ENCODE results near the gene SRSF1. TPM values are rescaled to one million over a fixed set of nuclear protein-coding genes. Genes with fewer than 3 reads are reported as not detected.
"Not testable (repeated sequence)": the region's sequence is repeated elsewhere in the genome, so short reads cannot be mapped to it uniquely, and the experiment has no call there.

SRSF1 gene
- total RNA-seq, 1 experiment from 2014 or later = 462 TPM

GRCh38 chr17:57959929-57960328 is 47.1 kb downstream of the SRSF1 start:
- Histone ChIP-seq H3K23ac (ENCODE audit: insufficient read length, low read depth, low read length) (no peak overlapping the region), H3K27me3 (ENCODE audit: insufficient read depth, low read length) (peaks cover 6% of the 10 kb centered on the region), H3K4me1 (ENCODE audit: insufficient read depth, low read length) (no peaks in the 10 kb centered on the region), H2BK20ac (ENCODE audit: low read depth, low read length, poor library complexity, severe bottlenecking) (no peak overlapping the region), H2BK120ac (ENCODE audit: low read depth, low read length, poor library complexity, severe bottlenecking) (no peak overlapping the region), H4K8ac (replicated peaks; ENCODE audit: insufficient read length, low read depth, low read length) (no peak overlapping the region), H3K9me3 (ENCODE audit: control insufficient read depth, low read depth, low read length) (no peaks in the 10 kb centered on the region), H2AFZ (ENCODE audit: low read length) (no peak overlapping the region), H3K9ac (ENCODE audit: extremely low read depth, insufficient read length, low read length) (no peak overlapping the region), H4K91ac (ENCODE audit: insufficient read length, low read depth, low read length) (no peak overlapping the region), H3K4ac (ENCODE audit: low read depth, low read length) (no peak overlapping the region), H3K18ac (ENCODE audit: insufficient read length, low read depth, low read length) (no peak overlapping the region), H4K5ac (ENCODE audit: insufficient read length, low read depth, low read length) (no peak overlapping the region), H2BK5ac (ENCODE audit: insufficient read length, low read length) (no peak overlapping the region), H3K79me1 (ENCODE audit: insufficient read depth, low read depth, low read length, poor library complexity, severe bottlenecking) (no peaks in the 10 kb centered on the region), H3K14ac (ENCODE audit: insufficient read depth, low read length) (no peak overlapping the region), H3T11ph (ENCODE audit: low read length) (no peak overlapping the region), H3K4me2 (ENCODE audit: insufficient read depth, insufficient read length, low read length) (no peak overlapping the region), H3K23me2 (ENCODE audit: insufficient read length, low read depth, low read length, poor library complexity, severe bottlenecking) (peaks cover 12% of the 10 kb centered on the region), H3K56ac (ENCODE audit: insufficient read length, low read depth, low read length) (no peak overlapping the region), H2BK12ac (ENCODE audit: insufficient read length, low read depth, low read length) (no peak overlapping the region), H4K20me1 (ENCODE audit: control insufficient read depth, insufficient read depth, insufficient read length) (no peaks in the 10 kb centered on the region), H3K79me2 (ENCODE audit: insufficient read depth, low read length) (no peaks in the 10 kb centered on the region), H2AK5ac (ENCODE audit: insufficient read length, low read length) (no peak overlapping the region), H2BK15ac (ENCODE audit: low read depth, low read length) (no peak overlapping the region), H3K27ac (ENCODE audit: insufficient read length, low read depth, low read length) (no peak overlapping the region)
- H3K9me3 Mint-ChIP-seq = no peaks in the 10 kb centered on the region
- H3K27me3 Mint-ChIP-seq (ENCODE audit: low read depth) = peaks cover 47% of the 10 kb centered on the region
- H3K4me1 Mint-ChIP-seq = peaks cover 20 to 24% of the 10 kb centered on the region in 2 experiments
- TF ChIP-seq, protein P1, sequence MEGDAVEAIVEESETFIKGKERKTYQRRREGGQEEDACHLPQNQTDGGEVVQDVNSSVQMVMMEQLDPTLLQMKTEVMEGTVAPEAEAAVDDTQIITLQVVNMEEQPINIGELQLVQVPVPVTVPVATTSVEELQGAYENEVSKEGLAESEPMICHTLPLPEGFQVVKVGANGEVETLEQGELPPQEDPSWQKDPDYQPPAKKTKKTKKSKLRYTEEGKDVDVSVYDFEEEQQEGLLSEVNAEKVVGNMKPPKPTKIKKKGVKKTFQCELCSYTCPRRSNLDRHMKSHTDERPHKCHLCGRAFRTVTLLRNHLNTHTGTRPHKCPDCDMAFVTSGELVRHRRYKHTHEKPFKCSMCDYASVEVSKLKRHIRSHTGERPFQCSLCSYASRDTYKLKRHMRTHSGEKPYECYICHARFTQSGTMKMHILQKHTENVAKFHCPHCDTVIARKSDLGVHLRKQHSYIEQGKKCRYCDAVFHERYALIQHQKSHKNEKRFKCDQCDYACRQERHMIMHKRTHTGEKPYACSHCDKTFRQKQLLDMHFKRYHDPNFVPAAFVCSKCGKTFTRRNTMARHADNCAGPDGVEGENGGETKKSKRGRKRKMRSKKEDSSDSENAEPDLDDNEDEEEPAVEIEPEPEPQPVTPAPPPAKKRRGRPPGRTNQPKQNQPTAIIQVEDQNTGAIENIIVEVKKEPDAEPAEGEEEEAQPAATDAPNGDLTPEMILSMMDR (conservative IDR thresholded peaks at IDR 0.05) = no peak
- no peak overlapping the region; a peak in 1 of 7 replicates for H3K27ac Mint-ChIP-seq
- no peaks in the 10 kb centered on the region for H3K36me3 Mint-ChIP-seq (ENCODE audit: insufficient read depth in 1 of 3, low read depth in 3 of 3)
- no peak overlapping the region for H3K4me3 Mint-ChIP-seq
- no CpG with 5 or more reads among the region's 6 CpGs for WGBS (ENCODE audit: extremely low coverage, insufficient read length, low lambda C conversion rate)
- DNase-seq = no peak

DNA sequence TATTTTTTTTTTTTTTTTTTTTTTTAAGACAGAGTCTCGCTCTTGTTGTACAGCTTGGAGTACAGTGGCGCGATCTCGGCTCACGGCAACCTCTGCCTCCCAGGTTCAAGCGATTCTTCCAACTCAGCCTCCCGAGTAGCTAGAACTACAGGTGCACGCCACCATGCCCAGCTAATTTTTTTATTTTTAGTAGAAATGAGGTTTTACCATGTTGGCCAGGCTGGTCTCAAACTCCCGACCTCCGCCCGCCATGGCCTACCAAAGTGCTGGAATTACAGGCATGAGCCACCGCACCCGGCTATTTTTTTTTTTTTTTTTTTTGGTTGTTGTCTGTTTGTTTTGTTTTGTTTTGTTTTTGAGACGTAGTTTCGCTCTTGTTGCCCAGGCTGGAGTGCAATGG is 48.7 kb downstream of the SRSF1 start:
- H3K27me3 Mint-ChIP-seq (ENCODE audit: low read depth) = peaks cover 57% of the 10 kb centered on the region
- not testable (repeated sequence) for H3K4ac ChIP-seq (ENCODE audit: low read depth, low read length); H3K4me3 Mint-ChIP-seq; H4K20me1 ChIP-seq (ENCODE audit: control insufficient read depth, insufficient read depth, insufficient read length); H3K27ac Mint-ChIP-seq; H2AFZ ChIP-seq (ENCODE audit: low read length); H4K91ac ChIP-seq (ENCODE audit: insufficient read length, low read depth, low read length); H4K5ac ChIP-seq (ENCODE audit: insufficient read length, low read depth, low read length); H4K8ac ChIP-seq (replicated peaks; ENCODE audit: insufficient read length, low read depth, low read length); H3T11ph ChIP-seq (ENCODE audit: low read length); H3K18ac ChIP-seq (ENCODE audit: insufficient read length, low read depth, low read length); H3K9me3 ChIP-seq (ENCODE audit: control insufficient read depth, low read depth, low read length); H3K9me3 Mint-ChIP-seq; H3K4me1 ChIP-seq (ENCODE audit: insufficient read depth, low read length); H2BK120ac ChIP-seq (ENCODE audit: low read depth, low read length, poor library complexity, severe bottlenecking); DNase-seq; H3K14ac ChIP-seq (ENCODE audit: insufficient read depth, low read length); H2BK20ac ChIP-seq (ENCODE audit: low read depth, low read length, poor library complexity, severe bottlenecking); H2BK15ac ChIP-seq (ENCODE audit: low read depth, low read length); H3K9ac ChIP-seq (ENCODE audit: extremely low read depth, insufficient read length, low read length); H3K23ac ChIP-seq (ENCODE audit: insufficient read length, low read depth, low read length); H3K27me3 ChIP-seq (ENCODE audit: insufficient read depth, low read length); H2BK12ac ChIP-seq (ENCODE audit: insufficient read length, low read depth, low read length); H3K4me2 ChIP-seq (ENCODE audit: insufficient read depth, insufficient read length, low read length); H3K36me3 Mint-ChIP-seq (ENCODE audit: insufficient read depth in 1 of 3, low read depth in 3 of 3); H3K27ac ChIP-seq (ENCODE audit: insufficient read length, low read depth, low read length); H3K79me2 ChIP-seq (ENCODE audit: insufficient read depth, low read length); H3K79me1 ChIP-seq (ENCODE audit: insufficient read depth, low read depth, low read length, poor library complexity, severe bottlenecking); H2BK5ac ChIP-seq (ENCODE audit: insufficient read length, low read length); H2AK5ac ChIP-seq (ENCODE audit: insufficient read length, low read length); H3K56ac ChIP-seq (ENCODE audit: insufficient read length, low read depth, low read length)
- WGBS (ENCODE audit: extremely low coverage, insufficient read length, low lambda C conversion rate) = no CpG with 5 or more reads among the region's 15 CpGs
- peaks cover 22% of the 10 kb centered on the region for H3K23me2 ChIP-seq (ENCODE audit: insufficient read length, low read depth, low read length, poor library complexity, severe bottlenecking)
- peaks cover 29 to 31% of the 10 kb centered on the region in 2 experiments for H3K4me1 Mint-ChIP-seq

Measured in H9 (cell line).